T-helper 1 cell treated with Interleukin-12 subunit alpha and Interleukin-12 subunit beta and Interleukin-4 antibody, amounts not matched to agents 30 μg/mL and 1 μg/mL, for 36 hours (primary cell): ENCODE results near the gene ITGA2B.
"Not testable (repeated sequence)": the region's sequence is repeated elsewhere in the genome, so short reads cannot be mapped to it uniquely, and the experiment has no call there.

Experiments used
- H3K27ac Mint-ChIP-seq: one replicate; pipeline ENCODE4 v1.8.0; 2021; ENCODE audit warnings: mild to moderate bottlenecking, mixed read lengths
- H3K27me3 Mint-ChIP-seq: one replicate; pipeline ENCODE4 v1.8.0; 2021; ENCODE audit warnings: low read depth, mixed read lengths
- H3K36me3 Mint-ChIP-seq: one replicate; pipeline ENCODE4 v1.8.0; 2021; ENCODE audit warnings: low read depth, mixed read lengths
- H3K4me1 Mint-ChIP-seq: one replicate; pipeline ENCODE4 v1.8.0; 2021; ENCODE audit warnings: low read depth, mixed read lengths
- H3K4me3 Mint-ChIP-seq: one replicate; pipeline ENCODE4 v1.8.0; 2021; ENCODE audit warnings: mild to moderate bottlenecking, moderate library complexity, mixed read lengths
- H3K9me3 Mint-ChIP-seq: one replicate; pipeline ENCODE4 v1.8.0; 2021; ENCODE audit warnings: mixed read lengths

The ITGA2B gene

DNA sequence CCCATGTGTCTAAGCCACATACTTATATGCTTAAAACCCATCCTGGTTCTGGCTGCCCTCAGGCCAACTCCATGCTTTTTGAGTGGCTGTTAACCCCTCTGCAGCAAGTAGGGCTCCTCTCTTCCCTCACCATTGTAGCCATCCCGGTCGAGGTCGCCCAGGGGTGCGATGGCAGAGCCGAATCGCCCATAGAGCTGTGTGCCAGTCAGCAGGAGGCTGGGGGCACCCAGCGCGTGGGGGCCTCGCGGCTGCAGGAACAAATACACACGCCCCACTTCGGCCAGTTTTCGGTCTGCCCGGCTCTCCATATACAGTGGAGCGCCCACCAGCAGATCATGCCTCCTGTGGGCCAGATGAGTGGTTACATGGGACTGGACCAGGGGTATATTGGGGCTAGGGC, 6.1 kb downstream of the ITGA2B start:
- Mint-ChIP-seq H3K4me3 (no peak overlapping the region), H3K9me3 (no peaks in the 10 kb centered on the region), H3K27ac (no peak overlapping the region), H3K36me3 (no peaks in the 10 kb centered on the region), H3K4me1 (peaks cover 4% of the 10 kb centered on the region), H3K27me3 (peaks cover 21% of the 10 kb centered on the region)

DNA sequence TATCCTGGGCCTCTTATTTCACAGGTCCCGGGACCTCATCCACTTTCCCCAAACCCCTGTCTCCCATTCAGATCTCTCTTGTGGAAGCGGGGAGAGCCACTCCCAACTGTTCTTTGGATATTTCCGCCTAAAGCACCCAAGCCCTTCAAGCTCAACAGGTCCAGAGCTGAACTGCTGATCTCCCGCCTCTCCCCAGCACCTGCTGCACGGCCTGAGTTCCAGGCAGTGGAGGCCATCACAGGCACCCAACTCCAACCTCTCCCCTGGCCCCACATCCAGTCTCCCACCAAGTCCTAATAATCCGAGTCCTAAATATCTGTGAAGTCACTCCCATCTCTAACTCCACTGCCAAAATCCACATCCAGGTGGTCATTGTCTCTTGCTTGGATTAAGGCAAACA, 6.5 kb downstream of the ITGA2B start:
- H3K27ac Mint-ChIP-seq = no peak overlapping the region
- H3K36me3 Mint-ChIP-seq = no peaks in the 10 kb centered on the region
- H3K9me3 Mint-ChIP-seq = no peaks in the 10 kb centered on the region
- peaks cover 21% of the 10 kb centered on the region for H3K27me3 Mint-ChIP-seq
- H3K4me3 Mint-ChIP-seq = no peak overlapping the region
- H3K4me1 Mint-ChIP-seq = peaks cover 4% of the 10 kb centered on the region

DNA sequence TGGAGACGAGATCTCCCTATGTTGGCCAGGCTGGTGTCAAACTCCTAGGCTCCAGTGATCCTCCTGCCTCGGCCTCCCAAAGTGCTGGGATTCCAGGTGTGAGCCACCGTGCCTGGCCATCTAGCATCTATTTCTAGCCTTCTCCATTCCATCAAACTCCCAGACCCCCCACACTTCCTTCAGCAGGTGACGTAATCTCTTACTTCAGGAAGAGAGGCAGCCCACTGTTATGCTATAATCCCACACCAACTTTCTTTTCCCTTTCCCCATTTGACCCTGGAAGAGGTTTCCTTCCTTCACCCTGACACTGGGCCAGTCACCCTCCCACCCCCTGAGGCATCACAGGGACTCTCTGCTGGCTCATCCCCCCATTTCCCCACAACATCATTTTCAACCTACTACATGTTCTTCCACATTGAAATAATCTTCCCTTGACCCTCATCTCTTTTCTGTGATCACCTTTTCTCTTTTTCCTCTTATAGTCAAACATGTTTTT, 7.6 kb downstream of the ITGA2B start:
- peaks cover 4% of the 10 kb centered on the region for H3K4me1 Mint-ChIP-seq
- no peak overlapping the region for H3K4me3 Mint-ChIP-seq
- H3K27me3 Mint-ChIP-seq = peaks cover 21% of the 10 kb centered on the region
- no peak overlapping the region for H3K27ac Mint-ChIP-seq
- no peaks in the 10 kb centered on the region for H3K36me3 Mint-ChIP-seq
- H3K9me3 Mint-ChIP-seq = no peaks in the 10 kb centered on the region

DNA sequence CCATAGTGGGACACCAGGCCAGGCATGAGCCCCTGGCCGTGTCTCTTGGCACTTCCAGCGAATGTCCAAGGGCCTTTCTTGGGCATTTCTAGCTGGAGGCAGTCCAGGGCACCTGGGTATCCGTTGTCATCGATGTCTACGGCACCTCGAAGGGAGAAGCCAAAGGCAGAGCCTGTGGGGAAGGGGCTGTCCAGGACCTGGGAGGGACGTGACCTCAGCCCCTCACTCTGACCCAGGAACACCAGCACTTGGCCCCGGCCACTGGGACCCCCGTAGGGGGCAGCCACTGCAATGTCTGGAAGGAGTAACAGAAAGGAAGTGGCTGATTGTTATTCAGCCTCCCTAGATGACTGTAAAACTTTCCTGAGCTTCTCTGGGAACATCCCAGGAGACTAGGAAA, 8.7 kb downstream of the ITGA2B start:
- Mint-ChIP-seq H3K4me1 (peaks cover 4% of the 10 kb centered on the region), H3K9me3 (no peaks in the 10 kb centered on the region), H3K4me3 (no peak overlapping the region), H3K27me3 (peaks cover 16% of the 10 kb centered on the region), H3K27ac (no peak overlapping the region), H3K36me3 (no peaks in the 10 kb centered on the region)

DNA sequence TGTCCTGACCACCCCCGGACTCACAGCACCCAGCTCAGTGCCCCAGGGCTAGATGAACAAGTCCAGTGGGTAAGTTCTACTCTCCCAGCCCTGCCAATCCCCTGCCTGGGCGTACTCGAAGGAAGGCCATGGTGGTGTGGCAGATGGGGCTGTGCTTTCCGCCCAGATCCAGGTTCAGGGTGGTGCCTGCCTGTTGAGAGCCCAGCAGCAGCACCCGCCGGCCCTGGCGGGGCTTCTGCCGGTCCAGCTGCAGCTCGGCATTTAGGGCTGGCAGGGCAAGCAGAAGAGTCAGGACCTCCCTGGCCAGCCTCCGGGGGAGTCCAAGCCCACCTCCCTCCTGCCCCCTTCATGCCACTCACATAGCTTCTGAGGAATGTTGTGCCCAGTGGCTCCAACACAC, 9.6 kb downstream of the ITGA2B start:
- Mint-ChIP-seq H3K4me1 (peaks cover 3% of the 10 kb centered on the region), H3K27me3 (peaks cover 16% of the 10 kb centered on the region), H3K9me3 (no peaks in the 10 kb centered on the region), H3K4me3 (no peak overlapping the region), H3K27ac (no peak overlapping the region), H3K36me3 (no peaks in the 10 kb centered on the region)

DNA sequence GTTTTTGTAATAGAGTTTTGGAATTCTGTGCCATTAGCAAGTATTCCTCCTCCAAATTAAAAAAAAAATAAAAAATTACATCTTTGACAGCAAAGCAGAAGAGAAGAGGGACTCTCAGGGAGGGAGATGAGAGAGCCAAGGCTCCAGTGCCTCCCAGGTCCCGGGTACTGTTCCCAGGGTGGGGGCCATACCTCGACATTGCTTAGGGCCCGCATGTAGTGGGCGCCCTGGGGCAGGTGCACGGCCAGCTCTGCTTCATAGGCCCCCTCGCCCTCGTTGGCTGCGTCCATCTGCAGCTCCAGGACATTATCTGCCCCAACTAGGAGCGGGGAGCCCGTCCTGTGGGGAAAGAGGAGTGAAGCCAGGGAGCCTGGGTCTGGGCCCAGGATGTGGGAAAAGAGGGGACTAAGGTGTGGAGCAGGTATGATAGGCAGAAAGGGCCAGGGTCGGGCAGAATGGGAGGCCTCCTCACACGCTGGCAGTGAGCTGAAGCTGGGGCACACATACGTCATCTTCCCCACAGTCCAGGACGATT, 11.2 kb downstream of the ITGA2B start:
- H3K36me3 Mint-ChIP-seq = no peaks in the 10 kb centered on the region
- peaks cover 13% of the 10 kb centered on the region for H3K27me3 Mint-ChIP-seq
- no peak overlapping the region for H3K27ac Mint-ChIP-seq
- H3K4me1 Mint-ChIP-seq = no peaks in the 10 kb centered on the region
- H3K9me3 Mint-ChIP-seq = no peaks in the 10 kb centered on the region
- H3K4me3 Mint-ChIP-seq = no peak overlapping the region

DNA sequence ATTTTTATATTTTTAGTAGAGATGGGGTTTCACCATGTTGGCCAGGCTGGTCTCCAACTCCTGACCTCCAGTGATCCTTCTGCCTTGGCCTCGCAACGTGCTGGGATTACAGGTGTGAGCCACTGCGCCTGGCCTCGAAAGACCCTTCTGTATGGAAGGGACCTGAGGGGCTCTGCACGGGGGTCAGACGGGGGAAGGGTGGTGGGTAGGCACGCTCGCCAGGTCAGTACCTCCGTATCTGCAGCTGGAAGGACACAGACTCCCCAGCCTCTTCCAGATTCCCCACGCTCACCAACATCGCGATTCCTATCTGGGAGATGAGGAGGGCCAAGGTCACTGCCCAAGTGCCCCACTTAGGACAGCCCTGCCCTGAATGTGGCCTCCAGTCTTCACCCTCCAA, 12.7 kb downstream of the ITGA2B start:
- H3K27ac Mint-ChIP-seq = no peak overlapping the region
- H3K27me3 Mint-ChIP-seq = peaks cover 3% of the 10 kb centered on the region
- H3K9me3 Mint-ChIP-seq = no peaks in the 10 kb centered on the region
- H3K36me3 Mint-ChIP-seq = no peaks in the 10 kb centered on the region
- H3K4me3 Mint-ChIP-seq = no peak overlapping the region
- H3K4me1 Mint-ChIP-seq = no peaks in the 10 kb centered on the region

DNA sequence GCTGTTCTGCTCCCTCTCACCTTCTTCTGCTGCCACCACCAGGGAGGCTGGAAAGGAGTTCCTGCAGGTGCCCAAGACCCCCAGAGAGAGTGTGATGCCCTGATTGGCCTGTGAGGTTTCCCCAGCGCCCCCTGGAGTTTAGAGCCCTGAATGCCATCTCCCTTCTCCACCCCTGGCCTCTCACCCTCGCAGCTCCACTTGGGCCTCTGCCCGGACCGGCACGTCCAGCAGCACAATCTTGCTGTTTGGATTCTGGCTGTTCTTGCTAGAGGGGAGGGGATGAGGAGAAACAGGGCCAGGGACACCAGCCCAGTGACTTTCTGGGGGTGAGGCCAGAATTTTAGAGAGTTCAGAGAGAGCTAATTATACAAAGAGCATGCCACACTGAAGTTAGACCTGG, 13.3 kb downstream of the ITGA2B start:
- Mint-ChIP-seq H3K4me3 (no peak overlapping the region), H3K27ac (no peak overlapping the region), H3K36me3 (no peaks in the 10 kb centered on the region), H3K27me3 (peaks cover 6% of the 10 kb centered on the region), H3K9me3 (no peaks in the 10 kb centered on the region), H3K4me1 (no peaks in the 10 kb centered on the region)

DNA sequence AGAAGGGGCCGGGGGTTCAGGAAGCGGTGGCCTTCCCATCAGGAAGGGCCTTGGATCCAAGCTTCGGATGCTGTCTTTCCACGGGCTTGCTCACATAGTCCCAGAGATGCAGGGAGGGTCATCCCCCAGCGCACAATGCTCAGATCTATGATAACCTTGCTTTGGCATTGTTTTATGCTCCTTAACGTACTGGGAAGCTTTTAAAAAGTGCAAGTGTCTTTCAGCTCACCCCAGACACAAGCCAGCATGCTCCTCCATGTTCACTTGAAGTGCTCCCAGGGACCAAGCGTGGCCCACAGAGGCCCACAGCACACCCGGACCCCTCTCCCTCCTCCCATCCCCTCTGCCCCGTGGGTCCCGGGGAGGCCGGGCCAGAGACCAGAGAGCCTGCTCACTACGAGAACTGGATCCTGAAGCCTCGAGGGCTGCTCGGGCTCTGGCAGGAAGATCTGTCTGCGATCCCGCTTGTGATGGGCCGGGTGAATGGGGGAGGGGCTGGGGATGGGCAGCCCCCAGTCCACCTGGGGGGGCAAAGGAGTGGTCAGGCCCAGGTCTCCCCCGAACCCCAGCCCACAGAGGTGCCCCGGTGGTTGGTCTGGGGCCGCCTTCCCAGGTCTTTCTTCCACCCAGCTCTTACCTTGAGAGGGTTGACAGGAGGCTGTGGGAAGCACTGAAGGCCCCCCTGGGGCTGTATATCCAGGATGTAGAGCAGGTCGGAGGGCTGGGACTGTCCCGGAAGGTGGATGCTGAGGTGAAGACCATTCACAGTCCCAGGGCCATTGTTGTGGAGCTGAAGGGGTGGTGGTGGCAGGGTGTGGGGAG, 14.0 kb downstream of the ITGA2B start:
- Mint-ChIP-seq H3K36me3 (no peaks in the 10 kb centered on the region), H3K27me3 (peaks cover 6% of the 10 kb centered on the region), H3K27ac (no peak overlapping the region), H3K4me3 (no peak overlapping the region), H3K4me1 (no peaks in the 10 kb centered on the region), H3K9me3 (no peaks in the 10 kb centered on the region)

DNA sequence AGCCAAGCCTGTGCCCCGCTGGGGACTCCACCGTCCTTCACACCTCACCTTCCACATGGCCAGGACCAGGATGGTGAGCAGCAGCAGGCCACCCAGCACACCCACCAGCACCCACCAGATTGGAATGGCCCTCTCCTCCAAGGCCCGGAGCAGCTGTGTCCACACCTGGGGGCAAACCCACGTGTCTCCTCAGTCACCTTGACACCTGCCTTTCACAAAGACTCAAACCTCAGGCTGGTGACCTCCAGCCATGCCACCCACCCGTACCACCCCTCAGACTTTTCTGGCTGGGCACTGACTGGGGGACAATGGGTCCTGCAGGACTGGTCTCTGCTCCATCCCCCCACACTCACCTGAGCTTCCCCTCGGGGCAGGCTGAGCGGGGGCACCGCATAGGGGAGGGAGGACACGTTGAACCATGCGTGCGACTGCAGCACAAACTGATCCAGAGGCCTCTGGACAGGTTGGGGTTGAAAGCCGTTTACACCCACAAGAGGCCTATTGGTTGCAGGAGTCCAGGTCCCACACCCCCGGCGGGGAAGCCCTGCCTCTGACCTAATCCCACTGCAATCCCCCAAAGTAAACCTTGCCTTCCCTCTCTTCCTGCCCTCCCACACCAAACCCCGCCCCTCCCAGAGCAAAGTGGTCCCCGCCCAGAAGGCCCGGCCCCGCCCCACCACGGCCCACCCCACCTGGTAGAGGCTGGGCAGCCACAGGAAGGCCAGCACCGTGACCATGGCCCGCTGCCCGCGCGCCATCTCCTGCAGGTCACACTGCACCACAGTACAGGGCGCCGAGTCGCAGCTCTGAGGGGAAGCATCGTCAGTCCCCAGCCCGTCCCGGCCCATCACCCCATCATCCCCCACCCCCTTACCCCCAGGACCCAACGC, 14.9 kb downstream of the ITGA2B start:
- Mint-ChIP-seq H3K4me1 (peaks cover 3% of the 10 kb centered on the region), H3K27me3 (peaks cover 10% of the 10 kb centered on the region), H3K9me3 (no peaks in the 10 kb centered on the region), H3K27ac (no peak overlapping the region), H3K4me3 (no peak overlapping the region), H3K36me3 (no peaks in the 10 kb centered on the region)

DNA sequence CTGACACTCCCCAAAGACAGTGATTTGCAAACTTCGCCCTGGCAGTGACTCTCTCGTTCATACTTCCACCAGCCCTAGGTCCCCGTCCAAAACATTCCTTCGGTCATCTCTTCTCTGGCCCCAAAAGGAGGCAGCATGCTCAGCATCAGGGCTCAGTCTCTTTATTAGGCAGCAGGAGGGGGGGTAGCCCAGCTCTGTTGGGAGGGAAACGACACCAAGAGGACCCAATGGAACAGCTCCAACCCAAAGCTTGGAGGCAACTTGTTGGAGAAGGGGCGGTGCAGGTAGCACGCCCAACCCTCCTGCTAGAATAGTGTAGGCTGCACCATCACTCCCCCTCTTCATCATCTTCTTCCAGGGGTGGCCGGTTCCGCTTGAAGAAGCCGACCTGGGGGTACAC, 17.4 kb downstream of the ITGA2B start:
- peaks cover 23% of the 10 kb centered on the region for H3K27me3 Mint-ChIP-seq
- no peak overlapping the region for H3K27ac Mint-ChIP-seq
- H3K4me3 Mint-ChIP-seq = no peak overlapping the region
- peaks cover 6% of the 10 kb centered on the region for H3K4me1 Mint-ChIP-seq
- H3K36me3 Mint-ChIP-seq = no peaks in the 10 kb centered on the region
- no peaks in the 10 kb centered on the region for H3K9me3 Mint-ChIP-seq

DNA sequence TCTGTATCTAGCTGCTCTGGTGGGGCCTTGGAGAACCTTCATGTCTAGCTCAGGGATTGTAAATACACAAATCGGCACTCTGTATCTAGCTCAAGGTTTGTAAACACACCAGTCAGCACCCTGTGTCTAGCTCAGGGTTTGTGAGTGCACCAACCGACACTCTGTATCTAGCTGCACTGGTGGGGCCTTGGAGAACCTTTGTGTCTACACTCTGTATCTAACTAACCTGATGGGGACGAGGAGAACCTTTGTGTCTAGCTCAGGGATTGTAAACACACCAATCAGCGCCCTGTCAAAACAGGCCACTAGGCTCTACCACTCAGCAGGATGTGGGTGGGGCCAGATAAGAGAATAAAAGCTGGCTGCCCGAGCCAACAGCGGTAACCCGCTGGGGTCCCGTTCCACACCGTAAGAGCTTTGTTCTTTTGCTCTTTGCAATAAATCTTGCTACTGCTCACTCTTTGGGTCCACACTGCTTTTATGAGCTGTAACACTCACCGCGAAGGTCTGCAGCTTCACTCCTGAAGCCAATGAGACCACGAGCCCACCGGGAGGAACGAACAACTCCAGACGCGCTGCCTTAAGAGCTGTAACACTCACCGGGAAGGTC, 19.9 kb downstream of the ITGA2B start:
- H3K27me3 Mint-ChIP-seq = peaks cover 47% of the 10 kb centered on the region
- H3K4me3 Mint-ChIP-seq = peak overlapping the region; percentile 10
- H3K27ac Mint-ChIP-seq, H3K4me1 Mint-ChIP-seq, H3K9me3 Mint-ChIP-seq, H3K36me3 Mint-ChIP-seq: not testable (repeated sequence)

DNA sequence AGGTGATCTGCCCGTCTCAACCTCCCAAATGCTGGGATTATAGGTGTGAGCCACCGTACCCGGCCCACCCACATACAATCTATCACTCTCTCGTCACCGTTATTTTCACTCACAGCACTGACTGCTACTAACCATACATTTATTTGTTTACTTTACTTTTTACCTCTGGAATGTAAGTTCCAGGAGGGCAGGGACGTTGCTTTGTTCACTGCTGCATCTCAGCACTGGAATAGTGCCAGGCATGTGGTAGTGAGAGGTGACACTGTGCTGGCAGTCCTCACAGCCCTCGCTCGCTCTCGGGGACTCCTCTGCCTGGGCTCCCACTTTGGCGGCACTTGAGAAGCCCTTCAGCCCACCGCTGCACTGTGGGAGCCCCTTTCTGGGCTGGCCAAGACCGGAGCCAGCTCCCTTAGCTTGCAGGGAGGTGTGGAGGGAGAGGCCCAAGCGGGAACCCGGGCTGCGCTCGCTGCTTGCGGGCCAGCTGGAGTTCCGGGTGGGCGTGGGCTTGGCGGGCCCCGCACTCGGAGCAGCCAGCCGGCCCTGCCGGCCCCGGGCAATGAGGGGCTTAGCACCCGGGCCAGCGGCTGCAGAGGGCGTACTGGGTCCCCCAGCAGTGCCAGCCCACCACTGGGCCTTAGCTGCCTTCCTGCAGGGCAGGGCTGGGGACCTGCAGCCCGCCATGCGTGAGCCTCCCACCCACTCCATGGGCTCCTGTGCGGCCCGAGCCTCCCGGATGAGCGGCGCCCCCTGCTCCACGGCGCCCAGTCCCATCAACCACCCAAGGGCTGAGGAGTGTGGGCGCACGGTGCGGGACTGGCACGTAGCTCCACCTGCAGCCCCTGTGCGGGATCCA, 20.8 kb downstream of the ITGA2B start:
- H3K36me3 Mint-ChIP-seq, H3K27ac Mint-ChIP-seq, H3K9me3 Mint-ChIP-seq, H3K4me1 Mint-ChIP-seq, H3K4me3 Mint-ChIP-seq: not testable (repeated sequence)
- H3K27me3 Mint-ChIP-seq = peaks cover 54% of the 10 kb centered on the region
